H9 (cell line): ENCODE measurements around the gene NOSIP. TPM values are rescaled to one million over a fixed set of nuclear protein-coding genes. Genes with fewer than 3 reads are reported as not detected.

Source experiments
- DNase-seq: peaks from one replicate; pipeline ENCODE4 v3.0.0-alpha.2; 2017
- H2AFZ ChIP-seq: one replicate; pipeline ENCODE4 v1.6.1; 2013; ENCODE audit warnings: mild to moderate bottlenecking, low read length, control low read depth, moderate library complexity
- H2AK5ac ChIP-seq: 2 replicates; pipeline ENCODE4 v1.6.1; 2013; ENCODE audit warnings: low read length, control low read depth, mixed read lengths; ENCODE audit not compliant: insufficient read length
- H2BK120ac ChIP-seq: one replicate; pipeline ENCODE4 v1.6.1; 2013; ENCODE audit warnings: low read depth, mild to moderate bottlenecking, low read length, control low read depth, inconsistent platforms; ENCODE audit not compliant: poor library complexity, severe bottlenecking
- H2BK12ac ChIP-seq: 2 replicates; pipeline ENCODE4 v1.6.1; 2013; ENCODE audit warnings: low read length, control low read depth, mixed read lengths, low read depth; ENCODE audit not compliant: insufficient read length
- H2BK15ac ChIP-seq: 2 replicates; pipeline ENCODE4 v1.6.1; 2013; ENCODE audit warnings: low read depth, low read length, control low read depth
- H2BK20ac ChIP-seq: one replicate; pipeline ENCODE4 v1.6.1; 2013; ENCODE audit warnings: low read depth, mild to moderate bottlenecking, low read length, control low read depth, inconsistent platforms; ENCODE audit not compliant: poor library complexity, severe bottlenecking
- H2BK5ac ChIP-seq: 2 replicates; pipeline ENCODE4 v1.6.1; 2013; ENCODE audit warnings: low read length, control low read depth, mixed read lengths; ENCODE audit not compliant: insufficient read length
- H3K14ac ChIP-seq: 2 replicates; pipeline ENCODE4 v1.6.1; 2013; ENCODE audit warnings: low read length, control low read depth; ENCODE audit not compliant: insufficient read depth
- H3K18ac ChIP-seq: 2 replicates; pipeline ENCODE4 v1.6.1; 2013; ENCODE audit warnings: low read depth, mild to moderate bottlenecking, mixed read lengths, low read length, control low read depth; ENCODE audit not compliant: insufficient read length
- H3K23ac ChIP-seq: 2 replicates; pipeline ENCODE4 v1.6.1; 2013; ENCODE audit warnings: low read length, control low read depth, mixed read lengths, low read depth; ENCODE audit not compliant: insufficient read length
- H3K23me2 ChIP-seq: 2 replicates; pipeline ENCODE4 v1.6.1; 2013; ENCODE audit warnings: low read depth, mild to moderate bottlenecking, mixed read lengths, low read length, control low read depth; ENCODE audit not compliant: insufficient read length, poor library complexity, severe bottlenecking
- H3K27ac ChIP-seq: 2 replicates; pipeline ENCODE4 v1.5.1; 2013; ENCODE audit warnings: low read length, control low read depth, mixed read lengths, low read depth; ENCODE audit not compliant: insufficient read length
- H3K27me3 ChIP-seq: 2 replicates; pipeline ENCODE4 v1.6.1; 2013; ENCODE audit warnings: low read length, control low read depth, inconsistent platforms; ENCODE audit not compliant: insufficient read depth
- H3K4ac ChIP-seq: 2 replicates; pipeline ENCODE4 v1.6.1; 2013; ENCODE audit warnings: low read depth, mild to moderate bottlenecking, control low read depth, inconsistent platforms, low read length, moderate library complexity
- H3K4me1 ChIP-seq: 2 replicates; pipeline ENCODE4 v1.6.1; 2013; ENCODE audit warnings: low read length, control low read depth, inconsistent platforms; ENCODE audit not compliant: insufficient read depth
- H3K4me2 ChIP-seq: 2 replicates; pipeline ENCODE4 v1.6.1; 2013; ENCODE audit warnings: low read length, control low read depth, mixed read lengths; ENCODE audit not compliant: insufficient read length, insufficient read depth
- H3K56ac ChIP-seq: 2 replicates; pipeline ENCODE4 v1.6.1; 2013; ENCODE audit warnings: low read depth, mild to moderate bottlenecking, mixed read lengths, low read length, control low read depth; ENCODE audit not compliant: insufficient read length
- H3K79me1 ChIP-seq: 2 replicates; pipeline ENCODE4 v1.6.1; 2013; ENCODE audit warnings: low read depth, mild to moderate bottlenecking, moderate library complexity, low read length, control low read depth, inconsistent platforms; ENCODE audit not compliant: insufficient read depth, poor library complexity, severe bottlenecking
- H3K79me2 ChIP-seq: 2 replicates; pipeline ENCODE4 v1.6.1; 2013; ENCODE audit warnings: low read length, control low read depth, inconsistent platforms; ENCODE audit not compliant: insufficient read depth
- H3K9ac ChIP-seq: 2 replicates; pipeline ENCODE4 v1.6.1; 2013; ENCODE audit warnings: low read length, control low read depth, mixed read lengths; ENCODE audit not compliant: insufficient read length; ENCODE audit errors: extremely low read depth
- H3K9me3 ChIP-seq: one replicate; pipeline ENCODE4 v1.6.1; 2013; ENCODE audit warnings: low read depth, low read length, inconsistent platforms; ENCODE audit not compliant: control insufficient read depth
- H3T11ph ChIP-seq: one replicate; pipeline ENCODE4 v1.6.1; 2013; ENCODE audit warnings: mild to moderate bottlenecking, low read length, control low read depth, inconsistent platforms
- H4K20me1 ChIP-seq: one replicate; pipeline ENCODE4 v1.6.1; 2013; ENCODE audit not compliant: control insufficient read depth, insufficient read length, insufficient read depth
- H4K5ac ChIP-seq: 2 replicates; pipeline ENCODE4 v1.6.1; 2013; ENCODE audit warnings: low read depth, mild to moderate bottlenecking, mixed read lengths, low read length, control low read depth; ENCODE audit not compliant: insufficient read length
- H4K8ac ChIP-seq: replicated peaks from 2 replicates; pipeline ENCODE4 v1.6.1; 2013; ENCODE audit warnings: low read length, control low read depth, mixed read lengths, low read depth; ENCODE audit not compliant: insufficient read length
- H4K91ac ChIP-seq: 2 replicates; pipeline ENCODE4 v1.6.1; 2013; ENCODE audit warnings: low read depth, mild to moderate bottlenecking, moderate library complexity, mixed read lengths, low read length, control low read depth; ENCODE audit not compliant: insufficient read length
- H3K27ac Mint-ChIP-seq, 3 experiments: 2 replicates in 2 of 3; 3 replicates in 1 of 3; pipeline ENCODE4 v1.8.0; 2020 to 2021; ENCODE audit warnings: mixed read lengths in 3 of 3, mild to moderate bottlenecking in 1 of 3, moderate library complexity in 1 of 3
- H3K27me3 Mint-ChIP-seq: 2 replicates; pipeline ENCODE4 v1.8.0; 2021; ENCODE audit warnings: low read depth, mild to moderate bottlenecking, moderate library complexity, mixed read lengths
- H3K36me3 Mint-ChIP-seq, 3 experiments: 2 replicates in 2 of 3; 3 replicates in 1 of 3; pipeline ENCODE4 v1.8.0; 2020 to 2021; ENCODE audit warnings: low read depth in 3 of 3, mixed read lengths in 3 of 3; ENCODE audit not compliant: insufficient read depth in 1 of 3
- H3K4me1 Mint-ChIP-seq, 2 experiments: 2 replicates each; pipeline ENCODE4 v1.8.0; 2020; ENCODE audit warnings: mixed read lengths in 2 of 2
- H3K4me3 Mint-ChIP-seq, 2 experiments: 2 replicates in 1 of 2; 3 replicates in 1 of 2; pipeline ENCODE4 v1.8.0; 2020 to 2021; ENCODE audit warnings: mild to moderate bottlenecking in 2 of 2, mixed read lengths in 2 of 2, moderate library complexity in 1 of 2
- H3K9me3 Mint-ChIP-seq, 2 experiments: 2 replicates in 1 of 2; 3 replicates in 1 of 2; pipeline ENCODE4 v1.8.0; 2020; ENCODE audit warnings: mild to moderate bottlenecking in 2 of 2, mixed read lengths in 2 of 2, moderate library complexity in 1 of 2
- CTCF ChIP-seq: fragments of 200-600 bp; sonication (generic); conservative IDR thresholded peaks from 3 replicates; pipeline ENCODE4 v1.8.0; 2021; ENCODE audit warnings: antibody characterized with exemption, mild to moderate bottlenecking
- WGBS: extraction: QIAGEN DNeasy Blood & Tissue Kit; methylation state at CpG from one replicate; pipeline ENCODE4 v1.1.7; 2013; ENCODE audit warnings: missing lambda C conversion rate, low lambda C conversion rate, mixed read lengths; ENCODE audit not compliant: insufficient read length; ENCODE audit errors: extremely low coverage; 5-methylcytosine and 5-hydroxymethylcytosine counted together
- total RNA-seq: library from RNA; stranded (reverse); gene quantifications from 2 replicates; pipeline ENCODE4 v1.2.1, GENCODE V29; 2021

Gene NOSIP
- total RNA-seq, 1 experiment from 2014 or later = 78.4 TPM

DNA sequence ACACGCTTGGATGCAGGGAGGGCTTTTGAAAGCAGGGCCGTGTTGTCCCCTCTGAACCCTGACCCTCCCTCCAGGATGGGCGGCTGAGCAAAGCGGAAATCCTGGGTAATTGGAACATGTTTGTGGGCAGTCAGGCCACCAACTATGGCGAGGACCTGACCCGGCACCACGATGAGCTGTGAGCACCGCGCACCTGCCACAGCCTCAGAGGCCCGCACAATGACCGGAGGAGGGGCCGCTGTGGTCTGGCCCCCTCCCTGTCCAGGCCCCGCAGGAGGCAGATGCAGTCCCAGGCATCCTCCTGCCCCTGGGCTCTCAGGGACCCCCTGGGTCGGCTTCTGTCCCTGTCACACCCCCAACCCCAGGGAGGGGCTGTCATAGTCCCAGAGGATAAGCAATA is 37.3 kb downstream of the NOSIP start:
- Histone ChIP-seq H3K18ac (no peak overlapping the region), H3K9me3 (no peaks in the 10 kb centered on the region), H4K5ac (no peak overlapping the region), H3K27me3 (no peaks in the 10 kb centered on the region), H3T11ph (no peak overlapping the region), H2AK5ac (no peak overlapping the region), H2BK15ac (no peak overlapping the region), H3K27ac (no peak overlapping the region), H4K91ac (no peak overlapping the region), H3K14ac (no peak overlapping the region; the same call in 1 of the 2 replicates), H3K4ac (no peak overlapping the region), H2AFZ (no peak overlapping the region), H3K4me1 (no peaks in the 10 kb centered on the region), H4K8ac (no peak overlapping the region), H3K4me2 (no peak overlapping the region), H2BK120ac (no peak overlapping the region), H4K20me1 (no peaks in the 10 kb centered on the region), H3K23me2 (peaks cover 3% of the 10 kb centered on the region), H2BK12ac (no peak overlapping the region), H3K56ac (no peak overlapping the region), H3K79me2 (no peaks in the 10 kb centered on the region), H3K79me1 (no peaks in the 10 kb centered on the region), H2BK5ac (no peak overlapping the region), H3K23ac (no peak overlapping the region), H3K9ac (no peak overlapping the region), H2BK20ac (no peak overlapping the region)
- Mint-ChIP-seq H3K36me3 (peaks cover 0 to 14% (median 2%) of the 10 kb centered on the region in 3 experiments; a peak in 4 of 7 replicates), H3K9me3 (no peaks in the 10 kb centered on the region), H3K4me1 (peaks cover 3 to 4% of the 10 kb centered on the region in 2 experiments), H3K4me3 (no peak overlapping the region), H3K27ac (peak overlapping the region in 1 of 3 experiments; percentile 46; a peak in 2 of 7 replicates), H3K27me3 (no peaks in the 10 kb centered on the region)
- DNase-seq = no peak
- TF ChIP-seq CTCF = no peak
- WGBS = no CpG with 5 or more reads among the region's 14 CpGs
